Kidney (tissue), 14 donors: ENCODE results near the gene NPY5R. TPM values are rescaled to one million over a fixed set of nuclear protein-coding genes. Genes with fewer than 3 reads are reported as not detected.

Source experiments
- DNase-seq, 5 donors: peaks; one replicate each; pipeline ENCODE4 v3.0.0-alpha.2; 2013 to 2020
- FAIRE-seq: peaks from 2 replicates; lab custom pipeline; 2012; peaks lifted over from hg19 to GRCh38; lab: Jason Lieb, UNC
- H3K27ac ChIP-seq, 2 donors: one replicate each; pipeline ENCODE4 v1.7.0; 2013; ENCODE audit warnings: low read depth in 2 of 2, low read length in 2 of 2, inconsistent platforms in 1 of 2
- H3K27me3 ChIP-seq: one replicate; pipeline ENCODE4 v1.7.1; 2013; ENCODE audit warnings: low read length, inconsistent platforms; ENCODE audit not compliant: control insufficient read depth, insufficient read depth
- H3K36me3 ChIP-seq, 3 donors: one replicate each; pipeline versions ENCODE4 v1.7.0 to v1.7.1; 2013; ENCODE audit warnings: low read length in 3 of 3, control low read depth in 1 of 3, inconsistent platforms in 1 of 3; ENCODE audit not compliant: insufficient read depth in 3 of 3, control insufficient read depth in 2 of 3
- H3K4me1 ChIP-seq, 3 donors: one replicate each; pipeline versions ENCODE4 v1.7.0 to v1.7.1; 2013; ENCODE audit warnings: low read length in 3 of 3, inconsistent platforms in 1 of 3, low read depth in 1 of 3; ENCODE audit not compliant: control insufficient read depth in 2 of 3, insufficient read depth in 2 of 3
- H3K4me3 ChIP-seq, 3 donors: one replicate each; pipeline versions ENCODE4 v1.7.0 to v1.8.1; 2013; ENCODE audit warnings: low read length in 3 of 3, control low read depth in 1 of 3, inconsistent platforms in 1 of 3
- H3K9ac ChIP-seq, 3 donors: one replicate each; pipeline versions ENCODE4 v1.7.0 to v1.7.1; 2013; ENCODE audit warnings: low read length in 3 of 3, control low read depth in 1 of 3, inconsistent platforms in 1 of 3
- H3K9me3 ChIP-seq, 3 donors: one replicate each; pipeline versions ENCODE4 v1.7.0 to v1.7.1; 2013; ENCODE audit warnings: low read length in 3 of 3, control low read depth in 1 of 3, inconsistent platforms in 1 of 3; ENCODE audit not compliant: control insufficient read depth in 2 of 3, insufficient read depth in 1 of 3
- intact Hi-C: fragments of 100-400 bp; cut with DNase I; formaldehyde crosslinking; loops from one replicate; pipeline ENCODE4 v1.11.1; 2022
- polyA plus RNA-seq: library from polyadenylated mRNA; stranded (reverse); fragments of 350-450 nt; fragmentation: Illumina TruSeq; extraction: RNeasy Lipid Tissue Mini Kit (QIAGEN cat#74804); gene quantifications from one replicate; pipeline ENCODE4 v1.2.3, GENCODE V29; 2014; ENCODE audit warnings: low read depth, low replicate concordance; ENCODE audit not compliant: insufficient read depth
- total RNA-seq: library from RNA; stranded (reverse); fragmentation: NEBNext Ultra II Directional; extraction: Animal tissue kit (Norgen Biotek cat#: 25700); gene quantifications from one replicate; pipeline ENCODE4 v1.2.1, GENCODE V29; 2021
- TF ChIP-seq, protein P1 (sequence below): IDR thresholded peaks from 3 replicates; pipeline ENCODE4 v1.5.1; 2012; ENCODE audit warnings: mild to moderate bottlenecking, moderate library complexity, borderline replicate concordance; ENCODE audit not compliant: insufficient read depth; ENCODE audit errors: extremely low read depth
- donor health status: control.
- donor health status: control.
- donor health status: control.
- donor health status: control.
- donor health status: control.
- donor health status: DM: yes; HTN: yes; CAD: no.
- donor health status: Normal renal cell carcinoma (clear cell type).

Gene NPY5R
- total and polyA plus RNA-seq, 2 donors from 2014 or later = 1.2 to 3.0 TPM

GRCh38 chr4:163330916-163331628, 12.6 kb upstream of the NPY5R start:
- no peak for FAIRE-seq

DNA sequence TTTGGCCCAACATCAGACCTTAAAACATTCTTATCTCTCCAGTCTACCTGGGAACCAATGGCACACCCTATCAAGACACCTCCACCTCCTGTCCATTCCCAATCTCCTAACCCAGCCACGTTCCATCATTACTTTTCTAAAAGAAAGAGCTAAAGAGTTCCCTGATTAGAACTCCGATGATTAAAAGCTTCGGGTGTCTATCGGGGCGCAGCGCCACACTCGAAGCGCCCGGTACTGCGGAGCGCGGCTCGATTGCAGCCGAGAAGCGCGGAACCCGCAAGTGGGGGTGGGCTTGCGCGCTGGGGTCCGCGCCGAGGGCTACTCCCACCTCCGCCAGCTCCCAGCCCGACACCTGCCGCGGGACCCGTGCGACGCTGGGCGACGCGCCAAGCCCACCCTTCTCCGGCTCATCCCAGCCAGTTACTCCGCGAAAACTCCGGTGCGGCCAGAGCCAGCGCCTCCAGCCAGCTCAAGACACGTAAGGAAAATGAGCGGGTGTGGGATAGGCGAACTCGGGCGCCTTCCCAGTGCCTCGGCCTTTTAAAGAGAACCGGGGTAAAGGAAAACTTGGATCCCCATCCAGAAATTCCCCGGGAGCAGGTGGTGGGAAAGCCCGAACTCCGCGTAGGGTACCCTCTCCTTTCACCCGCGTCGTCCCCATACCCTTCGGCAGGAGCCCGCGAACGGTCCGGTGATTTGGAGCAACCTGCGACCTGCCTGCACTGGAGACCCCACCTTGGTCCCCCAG, 11.9 kb upstream of the NPY5R start:
- intact Hi-C loops = no loop called here
- TF ChIP-seq, protein P1, sequence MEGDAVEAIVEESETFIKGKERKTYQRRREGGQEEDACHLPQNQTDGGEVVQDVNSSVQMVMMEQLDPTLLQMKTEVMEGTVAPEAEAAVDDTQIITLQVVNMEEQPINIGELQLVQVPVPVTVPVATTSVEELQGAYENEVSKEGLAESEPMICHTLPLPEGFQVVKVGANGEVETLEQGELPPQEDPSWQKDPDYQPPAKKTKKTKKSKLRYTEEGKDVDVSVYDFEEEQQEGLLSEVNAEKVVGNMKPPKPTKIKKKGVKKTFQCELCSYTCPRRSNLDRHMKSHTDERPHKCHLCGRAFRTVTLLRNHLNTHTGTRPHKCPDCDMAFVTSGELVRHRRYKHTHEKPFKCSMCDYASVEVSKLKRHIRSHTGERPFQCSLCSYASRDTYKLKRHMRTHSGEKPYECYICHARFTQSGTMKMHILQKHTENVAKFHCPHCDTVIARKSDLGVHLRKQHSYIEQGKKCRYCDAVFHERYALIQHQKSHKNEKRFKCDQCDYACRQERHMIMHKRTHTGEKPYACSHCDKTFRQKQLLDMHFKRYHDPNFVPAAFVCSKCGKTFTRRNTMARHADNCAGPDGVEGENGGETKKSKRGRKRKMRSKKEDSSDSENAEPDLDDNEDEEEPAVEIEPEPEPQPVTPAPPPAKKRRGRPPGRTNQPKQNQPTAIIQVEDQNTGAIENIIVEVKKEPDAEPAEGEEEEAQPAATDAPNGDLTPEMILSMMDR = no peak
- H3K4me3 ChIP-seq = peak overlapping the region; percentile 72 to 93 (median 92)
- H3K36me3 ChIP-seq = no peaks in the 10 kb centered on the region
- no peak for FAIRE-seq
- H3K4me1 ChIP-seq = no peaks in the 10 kb centered on the region
- H3K9ac ChIP-seq = peak overlapping the region; percentile 54 to 83 (median 67)
- peak overlapping the region; percentile 62 to 69 for H3K27ac ChIP-seq
- H3K27me3 ChIP-seq = peaks cover 8% of the 10 kb centered on the region
- H3K9me3 ChIP-seq = no peaks in the 10 kb centered on the region
- DNase-seq = peak; percentile 53 to 82 (median 56)

More at GRCh38 chr4:163330916-163331628, 12.6 kb upstream of the NPY5R start:
- peak overlapping the region; percentile 53 to 62 for H3K27ac ChIP-seq
- peak in 4 of 5 donors; percentile 10 to 83 (median 28) for DNase-seq
- intact Hi-C loops = no loop called here
- H3K4me1 ChIP-seq = no peaks in the 10 kb centered on the region
- peak overlapping the region; percentile 22 to 83 (median 67) for H3K9ac ChIP-seq
- TF ChIP-seq, protein P1 = no peak
- peak overlapping the region; percentile 60 to 93 (median 92) for H3K4me3 ChIP-seq
- H3K9me3 ChIP-seq = no peaks in the 10 kb centered on the region
- no peaks in the 10 kb centered on the region for H3K36me3 ChIP-seq
- H3K27me3 ChIP-seq = peaks cover 8% of the 10 kb centered on the region

DNA sequence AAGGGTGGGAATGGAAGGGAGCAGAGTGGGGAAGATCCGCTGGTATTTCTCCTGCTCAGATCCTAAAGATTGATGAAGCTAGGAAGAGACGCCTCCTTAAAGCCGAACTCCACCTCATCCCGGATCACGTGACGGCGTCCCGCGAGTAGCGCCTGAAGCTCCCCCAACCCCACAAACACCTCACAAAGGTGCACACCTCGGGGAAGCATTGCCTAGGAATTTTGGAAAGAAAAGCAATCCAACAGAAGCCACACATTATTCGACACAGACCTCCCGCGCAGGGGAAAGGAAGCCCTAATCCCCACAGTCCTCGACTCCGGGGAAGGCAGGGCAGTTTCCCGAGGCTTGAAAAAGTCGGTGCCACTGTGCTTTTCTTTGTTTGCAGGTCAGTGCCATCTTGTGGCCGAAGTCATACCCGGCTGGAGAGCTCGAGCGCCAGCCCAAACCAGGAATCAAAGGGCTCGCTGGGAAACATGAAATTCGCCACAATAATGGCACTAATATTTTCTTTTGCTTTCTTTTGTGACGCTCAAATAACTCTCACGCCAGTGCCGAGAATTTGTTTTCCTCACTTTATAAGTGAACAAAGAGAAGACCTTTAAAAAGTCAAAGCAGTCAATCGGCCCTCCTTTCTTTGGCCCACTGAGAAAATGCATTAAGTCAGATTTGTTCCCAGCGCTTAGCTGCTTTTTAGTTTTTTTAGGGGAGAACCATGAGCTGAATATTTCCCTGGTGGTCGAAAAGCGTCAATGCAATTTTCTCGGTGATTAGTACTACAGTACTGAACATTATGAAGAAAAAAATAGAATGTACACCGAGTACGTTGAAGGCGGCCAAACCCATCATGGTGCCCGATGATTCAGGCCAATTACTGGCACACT, 10.9 kb upstream of the NPY5R start, which contains the start of gene NPY1R:
Gene NPY1R (minus strand): TSS at position 71 of the 881 bp plus-strand sequence. CDS start 6,042 bp downstream, outside the sequence.
- FAIRE-seq = peak; percentile 21
- Histone ChIP-seq H3K36me3 (no peaks in the 10 kb centered on the region), H3K4me1 (no peaks in the 10 kb centered on the region), H3K27ac (peak within 1 kb of the TSS; percentile 62 to 69), H3K4me3 (peak within 1 kb of the TSS; percentile 72 to 93 (median 92)), H3K27me3 (peaks cover 8% of the 10 kb centered on the region), H3K9ac (peak within 1 kb of the TSS; percentile 54 to 83 (median 67)), H3K9me3 (no peaks in the 10 kb centered on the region)
- DNase-seq = peak; percentile 85 to 93 (median 89)
- intact Hi-C loops = no loop called here
- TF ChIP-seq, protein P1 = peak; percentile 74
